HCT116 (cell line): ENCODE results near the gene VAV2. TPM values are rescaled to one million over a fixed set of nuclear protein-coding genes. Genes with fewer than 3 reads are reported as not detected.

Source experiments
- ATAC-seq: fragments of 200-7000 bp; cut with Tn5 transposase; 2 replicates; pipeline ENCODE4 v1.9.1; 2020; ENCODE audit warnings: mild to moderate bottlenecking, moderate library complexity
- BruUV-seq: library from RNA; stranded (reverse); fragments of 400-500 nt; replicated peaks from 2 replicates; lab custom pipeline; 2021; lab: Mats Ljungman, UMichigan
- CTCF ChIA-PET: fragments of 300-600 bp; sonication (Branson Sonifier 250); formaldehyde crosslinking; loops from one replicate; lab custom pipeline; 2021; ENCODE audit warnings: antibody characterized with exemption; lab: Charles Lee
- POLR2A ChIA-PET: fragments of 300-600, 350-600 bp; sonication (Branson Sonifier 250); formaldehyde crosslinking; loops from one replicate; lab custom pipeline; 2021; ENCODE audit warnings: antibody characterized with exemption; lab: Charles Lee
- RAD21 ChIA-PET, 2 experiments: fragments of 300-600 bp; sonication (Branson Sonifier 250); formaldehyde crosslinking; loops; one replicate each; lab custom pipeline; 2023; ENCODE audit warnings: low total read pairs in 2 of 2; ENCODE audit not compliant: uncharacterized antibody in 2 of 2, unreplicated experiment in 2 of 2, low non-redundant PET in 1 of 2; lab: Charles Lee
- DNase-seq: peaks from one replicate; pipeline ENCODE4 v3.0.0-alpha.2; 2010; ENCODE audit warnings: low read depth, low spot score
- H2AFZ ChIP-seq: fragments of 200-600 bp; shearing (Covaris generic), sonication (generic); 2 replicates; pipeline ENCODE4 v1.6.1; 2017; ENCODE audit warnings: low read depth, mixed run types, mixed read lengths, antibody characterized with exemption, low read length; ENCODE audit not compliant: poor library complexity, severe bottlenecking
- H3K27ac ChIP-seq: 2 replicates; pipeline ENCODE4 v1.5.1; 2012; ENCODE audit warnings: low read depth, low read length
- H3K27me3 ChIP-seq: fragments of 200-600 bp; sonication (generic); 2 replicates; pipeline ENCODE4 v1.6.1; 2016; ENCODE audit warnings: mixed run types, low read length, mixed read lengths; ENCODE audit not compliant: insufficient read depth
- H3K36me3 ChIP-seq, 2 experiments: fragments of 200-500 bp in 1 of 2; fragments of 200-600 bp in 1 of 2; sonication (Bioruptor generic) in 1 of 2; sonication (generic) in 1 of 2; 2 replicates each; pipeline versions ENCODE4 v1.5.1 to v1.6.1; 2014 to 2016; ENCODE audit warnings: low read length in 2 of 2, inconsistent platforms in 1 of 2, mixed read lengths in 1 of 2, mixed run types in 1 of 2; ENCODE audit not compliant: insufficient read depth in 2 of 2, control insufficient read depth in 1 of 2
- H3K4me1 ChIP-seq, 2 experiments: fragments of 200-600 bp in 1 of 2; sonication (generic) in 1 of 2; 2 replicates each; pipeline versions ENCODE4 v1.5.1 to v1.6.1; 2012 to 2017; ENCODE audit warnings: low read length in 2 of 2, inconsistent platforms in 1 of 2, mild to moderate bottlenecking in 1 of 2, mixed read lengths in 1 of 2, mixed run types in 1 of 2, moderate library complexity in 1 of 2; ENCODE audit not compliant: insufficient read depth in 2 of 2, control insufficient read depth in 1 of 2
- H3K4me2 ChIP-seq: fragments of 200-600 bp; sonication (generic); 2 replicates; pipeline ENCODE4 v1.6.1; 2017; ENCODE audit warnings: mixed run types, low read length, mixed read lengths
- H3K4me3 ChIP-seq, 2 experiments: fragments of 200-600 bp in 1 of 2; sonication (generic) in 1 of 2; replicated peaks in 1 of 2; 2 replicates each; pipeline ENCODE4 v1.5.1; 2011 to 2016; ENCODE audit warnings: low read length in 2 of 2, control low read depth in 1 of 2, low read depth in 1 of 2, mild to moderate bottlenecking in 1 of 2, mixed read lengths in 1 of 2, mixed run types in 1 of 2
- H3K79me2 ChIP-seq: fragments of 200-600 bp; sonication (generic); 2 replicates; pipeline ENCODE4 v1.6.1; 2017; ENCODE audit warnings: mild to moderate bottlenecking, mixed run types, low read length, moderate library complexity, mixed read lengths; ENCODE audit not compliant: insufficient read depth
- H3K9ac ChIP-seq: fragments of 200-600 bp; sonication (generic); 2 replicates; pipeline ENCODE4 v1.6.1; 2016; ENCODE audit warnings: low read length, mixed read lengths
- H3K9me2 ChIP-seq: fragments of 200-600 bp; sonication (generic), shearing (Covaris generic); 2 replicates; pipeline ENCODE4 v1.6.1; 2017; ENCODE audit warnings: mixed run types, mild to moderate bottlenecking, moderate library complexity; ENCODE audit not compliant: insufficient read depth
- H3K9me3 ChIP-seq, 2 experiments: fragments of 200-500 bp in 1 of 2; fragments of 200-600 bp in 1 of 2; sonication (Bioruptor generic) in 1 of 2; sonication (generic) in 1 of 2; 2 replicates each; pipeline ENCODE4 v1.6.1; 2014 to 2017; ENCODE audit warnings: low read length in 2 of 2, mixed read lengths in 2 of 2, inconsistent platforms in 1 of 2, low read depth in 1 of 2, mild to moderate bottlenecking in 1 of 2, mixed run types in 1 of 2, moderate library complexity in 1 of 2; ENCODE audit not compliant: control insufficient read depth in 1 of 2, insufficient read depth in 1 of 2
- H4K20me1 ChIP-seq: fragments of 200-600 bp; sonication (generic), shearing (Covaris generic); 2 replicates; pipeline ENCODE4 v1.6.1; 2017; ENCODE audit warnings: mixed run types, mild to moderate bottlenecking, moderate library complexity; ENCODE audit not compliant: insufficient read depth
- CBX3 ChIP-seq: IDR thresholded peaks from 2 replicates; pipeline ENCODE4 v1.6.1; 2012; ENCODE audit warnings: low read depth
- CTCF ChIP-seq, 3 experiments: fragments of 200-600 bp in 1 of 3; sonication (generic) in 1 of 3; IDR thresholded peaks in 2 of 3; conservative IDR thresholded peaks in 1 of 3; 2 replicates each; pipeline ENCODE4 v1.5.1; 2012 to 2017; ENCODE audit warnings: low read depth in 2 of 3, low read length in 2 of 3, antibody characterized with exemption in 1 of 3, borderline replicate concordance in 1 of 3, control low read depth in 1 of 3, mild to moderate bottlenecking in 1 of 3, mixed read lengths in 1 of 3, mixed run types in 1 of 3, moderate library complexity in 1 of 3; ENCODE audit not compliant: insufficient read depth in 1 of 3
- EGR1 ChIP-seq: IDR thresholded peaks from 2 replicates; pipeline ENCODE4 v1.6.1; 2012; ENCODE audit warnings: low read depth
- ELF1 ChIP-seq: IDR thresholded peaks from 2 replicates; pipeline ENCODE4 v1.6.1; 2012; ENCODE audit warnings: low read depth, borderline replicate concordance
- EZH2 ChIP-seq: fragments of 200-600 bp; sonication (generic); IDR thresholded peaks from 2 replicates; pipeline ENCODE4 v1.6.1; 2017; ENCODE audit warnings: antibody characterized with exemption, mixed run types
- EZH2phosphoT487 ChIP-seq: fragments of 200-600 bp; IDR thresholded peaks from 2 replicates; pipeline ENCODE4 v1.6.1; 2018; ENCODE audit warnings: antibody characterized with exemption, borderline replicate concordance
- FOSL1 ChIP-seq: IDR thresholded peaks from 2 replicates; pipeline ENCODE4 v1.6.1; 2012; ENCODE audit warnings: low read depth
- MAX ChIP-seq: IDR thresholded peaks from 2 replicates; pipeline ENCODE4 v1.6.1; 2012
- POLR2A ChIP-seq: IDR thresholded peaks from 2 replicates; pipeline ENCODE4 v1.7.0; 2011; ENCODE audit warnings: borderline replicate concordance; ENCODE audit not compliant: insufficient read depth, insufficient read length; ENCODE audit errors: extremely low read depth
- RAD21 ChIP-seq: IDR thresholded peaks from 2 replicates; pipeline ENCODE4 v1.6.1; 2012; ENCODE audit warnings: low read depth, mild to moderate bottlenecking
- SIN3A ChIP-seq: IDR thresholded peaks from 2 replicates; pipeline ENCODE4 v1.6.1; 2012; ENCODE audit warnings: low read depth
- YY1 ChIP-seq: IDR thresholded peaks from 2 replicates; pipeline ENCODE4 v1.6.1; 2011; ENCODE audit warnings: low read length, low read depth, moderate library complexity, mild to moderate bottlenecking; ENCODE audit not compliant: insufficient replicate concordance; ENCODE audit errors: extremely low read depth
- ZBTB33 ChIP-seq: IDR thresholded peaks from 2 replicates; pipeline ENCODE4 v1.6.1; 2011; ENCODE audit warnings: mild to moderate bottlenecking, low read length, moderate library complexity; ENCODE audit not compliant: insufficient replicate concordance; ENCODE audit errors: extremely low read depth
- ZFX ChIP-seq: fragments of 450-650 bp; IDR thresholded peaks from 2 replicates; pipeline ENCODE4 v1.6.1; 2017
- ZNF274 ChIP-seq: fragments of 200-500 bp; sonication (Bioruptor generic); IDR thresholded peaks from 2 replicates; pipeline ENCODE4 v1.6.1; 2014; ENCODE audit warnings: mild to moderate bottlenecking, low read depth, low read length, inconsistent platforms
- intact Hi-C: fragments of 100-400 bp; cut with micrococcal nuclease; formaldehyde crosslinking; loops from 2 replicates; pipeline ENCODE4 v1.10.0; 2022
- total RNA-seq: library from RNA; stranded (reverse); gene quantifications from one replicate; pipeline ENCODE4 v1.2.1, GENCODE V29; 2021; ENCODE audit not compliant: unreplicated experiment

Gene VAV2
- total RNA-seq, 1 experiment from 2014 or later: 33.2 TPM

GRCh38 chr9:133930682-133931485 is 61.2 kb downstream of the VAV2 start:
- H4K20me1 ChIP-seq: no peaks in the 10 kb centered on the region
- CTCF ChIA-PET: no interaction called here

More at GRCh38 chr9:133930682-133931485, 61.2 kb downstream of the VAV2 start:
- RAD21 ChIA-PET: no interaction called here
- no peaks in the 10 kb centered on the region for H3K9me2 ChIP-seq
- no peaks in the 10 kb centered on the region for H3K36me3 ChIP-seq
- H3K9me3 ChIP-seq: no peaks in the 10 kb centered on the region
- POLR2A ChIA-PET: no interaction called here
- H3K27ac ChIP-seq: no peak overlapping the region
- H3K9ac ChIP-seq: no peak overlapping the region
- BruUV-seq: no TSS peak
- intact Hi-C loops: no loop called here
- H3K4me3 ChIP-seq: no peak overlapping the region
- H2AFZ ChIP-seq: no peak overlapping the region
- TF ChIP-seq SIN3A (no peak), YY1 (no peak), CTCF (IDR thresholded peaks at IDR 0.05 in 2 of 3, conservative IDR thresholded peaks at IDR 0.05 in 1 of 3; ENCODE audit: borderline replicate concordance in 1 of 3, insufficient read depth in 1 of 3, low read depth in 2 of 3, low read length in 2 of 3) (no peak), RAD21 (no peak), ZFX (no peak), EZH2phosphoT487 (no peak), MAX (no peak), POLR2A (no peak), FOSL1 (no peak), ELF1 (no peak), ZBTB33 (no peak), CBX3 (no peak), EGR1 (no peak), EZH2 (no peak), ZNF274 (no peak)
- ATAC-seq (no peak), DNase-seq (no peak)
- H3K27me3 ChIP-seq: no peaks in the 10 kb centered on the region
- no peak overlapping the region for H3K4me2 ChIP-seq
- H3K79me2 ChIP-seq: peaks cover 13% of the 10 kb centered on the region; the same call in 1 of the 2 replicates
- H3K4me1 ChIP-seq: peaks cover 2 to 3% of the 10 kb centered on the region in 2 experiments; a peak in 3 of 4 replicates
